GM12865 (cell line): ENCODE results near the gene MAN1A1.

Source experiments
- DNase-seq: peaks from one replicate; pipeline ENCODE4 v3.0.0; 2010; ENCODE audit warnings: low read depth
- H3K4me3 ChIP-seq: 2 replicates; pipeline ENCODE4 v1.5.1; 2011; ENCODE audit warnings: mild to moderate bottlenecking, low read depth, low read length, control low read depth
- TF ChIP-seq, protein P1 (sequence below): IDR thresholded peaks from 2 replicates; pipeline ENCODE4 v1.5.1; 2011; ENCODE audit warnings: low read length, control low read depth, low read depth, inconsistent platforms; ENCODE audit not compliant: insufficient read depth; ENCODE audit errors: missing control alignments

The MAN1A1 gene

DNA sequence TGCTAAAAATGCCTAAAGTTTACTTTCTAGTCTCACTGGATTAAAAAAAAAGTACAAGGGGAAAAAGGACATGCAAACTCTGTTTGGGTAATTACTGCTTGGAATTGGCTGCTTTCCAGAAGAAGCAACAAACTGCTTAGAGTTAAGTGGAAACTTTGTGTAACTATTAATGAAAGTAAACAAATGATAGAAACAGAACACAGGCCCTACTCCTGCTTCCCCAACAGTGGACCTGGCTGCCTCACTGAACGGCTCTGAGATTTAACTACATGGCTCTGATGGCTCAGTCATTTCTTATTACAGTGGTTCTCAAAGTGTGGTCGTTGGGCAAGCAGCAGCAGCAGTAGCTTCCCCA lies 108.5 kb downstream of the MAN1A1 start:
- TF ChIP-seq, protein P1, sequence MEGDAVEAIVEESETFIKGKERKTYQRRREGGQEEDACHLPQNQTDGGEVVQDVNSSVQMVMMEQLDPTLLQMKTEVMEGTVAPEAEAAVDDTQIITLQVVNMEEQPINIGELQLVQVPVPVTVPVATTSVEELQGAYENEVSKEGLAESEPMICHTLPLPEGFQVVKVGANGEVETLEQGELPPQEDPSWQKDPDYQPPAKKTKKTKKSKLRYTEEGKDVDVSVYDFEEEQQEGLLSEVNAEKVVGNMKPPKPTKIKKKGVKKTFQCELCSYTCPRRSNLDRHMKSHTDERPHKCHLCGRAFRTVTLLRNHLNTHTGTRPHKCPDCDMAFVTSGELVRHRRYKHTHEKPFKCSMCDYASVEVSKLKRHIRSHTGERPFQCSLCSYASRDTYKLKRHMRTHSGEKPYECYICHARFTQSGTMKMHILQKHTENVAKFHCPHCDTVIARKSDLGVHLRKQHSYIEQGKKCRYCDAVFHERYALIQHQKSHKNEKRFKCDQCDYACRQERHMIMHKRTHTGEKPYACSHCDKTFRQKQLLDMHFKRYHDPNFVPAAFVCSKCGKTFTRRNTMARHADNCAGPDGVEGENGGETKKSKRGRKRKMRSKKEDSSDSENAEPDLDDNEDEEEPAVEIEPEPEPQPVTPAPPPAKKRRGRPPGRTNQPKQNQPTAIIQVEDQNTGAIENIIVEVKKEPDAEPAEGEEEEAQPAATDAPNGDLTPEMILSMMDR, result no peak
- H3K4me3 ChIP-seq, result no peak overlapping the region
- DNase-seq, result peak; percentile 1

DNA sequence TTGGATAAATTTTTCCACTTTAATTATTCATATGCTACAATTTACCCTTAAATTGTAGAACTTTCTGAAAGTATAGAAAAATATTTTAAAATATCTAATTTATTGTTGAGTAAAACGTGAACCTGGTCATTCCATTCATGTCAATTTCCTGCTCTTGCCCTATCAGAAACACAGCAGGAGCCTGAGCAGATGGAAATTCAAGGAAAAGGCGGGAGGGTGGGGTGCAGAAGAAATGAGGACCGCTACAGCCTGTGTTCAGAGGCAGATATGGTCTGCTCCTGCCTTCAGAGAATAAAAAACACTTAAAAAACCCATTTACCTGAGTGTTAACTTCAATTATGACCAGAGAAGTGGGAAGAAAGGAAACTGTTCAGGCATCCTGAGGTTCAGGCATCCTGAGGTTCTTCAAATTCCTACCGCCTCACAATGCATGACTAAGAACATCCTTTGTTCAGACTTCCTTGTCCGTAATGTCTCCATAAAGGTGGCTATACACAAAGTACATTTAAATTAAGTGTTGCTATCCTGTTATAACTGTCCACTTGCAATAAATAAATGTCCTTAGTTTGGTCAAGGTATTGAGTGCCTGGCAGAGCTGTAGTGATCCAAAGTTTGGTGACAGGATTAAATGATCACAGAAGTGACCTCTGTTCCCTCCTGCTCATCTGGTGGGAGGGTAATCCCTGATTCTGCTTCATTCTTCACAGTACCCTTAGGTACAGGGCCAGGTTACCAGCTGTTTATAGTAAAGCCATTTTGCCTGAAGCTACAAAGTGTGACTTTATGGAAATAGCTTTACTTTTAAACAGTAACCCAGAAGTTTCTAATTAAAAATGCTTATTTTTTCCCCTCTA lies 109.1 kb downstream of the MAN1A1 start:
- DNase-seq, result no peak
- no peak overlapping the region for H3K4me3 ChIP-seq
- TF ChIP-seq, protein P1, result no peak

DNA sequence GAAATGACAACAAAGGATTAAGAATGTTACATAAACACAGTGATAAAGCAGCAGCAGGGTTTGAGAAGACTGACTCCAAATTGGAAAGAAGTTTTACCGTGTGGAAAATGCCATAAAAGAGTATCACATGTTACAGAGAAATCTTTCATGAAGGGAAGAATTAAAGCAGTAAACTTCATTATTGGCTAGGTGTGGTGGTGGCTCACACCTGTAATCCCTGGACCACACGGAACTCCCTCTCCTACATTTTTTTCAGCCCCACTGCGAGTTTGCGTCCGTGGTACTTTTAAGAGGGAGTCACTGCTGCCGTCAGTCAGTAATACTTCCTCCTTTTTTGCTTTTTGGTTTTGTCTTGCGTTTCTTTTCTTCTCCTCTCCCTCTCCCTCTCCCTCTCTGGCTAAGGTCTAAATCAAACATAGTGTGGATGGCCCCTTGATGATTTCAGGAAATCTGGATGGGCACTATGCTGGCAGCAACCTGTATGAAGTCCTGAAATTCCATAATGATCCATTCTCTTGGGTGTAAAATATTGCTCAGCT lies 112.3 kb downstream of the MAN1A1 start:
- DNase-seq, result no peak
- H3K4me3 ChIP-seq, result no peak overlapping the region
- TF ChIP-seq, protein P1, result no peak

DNA sequence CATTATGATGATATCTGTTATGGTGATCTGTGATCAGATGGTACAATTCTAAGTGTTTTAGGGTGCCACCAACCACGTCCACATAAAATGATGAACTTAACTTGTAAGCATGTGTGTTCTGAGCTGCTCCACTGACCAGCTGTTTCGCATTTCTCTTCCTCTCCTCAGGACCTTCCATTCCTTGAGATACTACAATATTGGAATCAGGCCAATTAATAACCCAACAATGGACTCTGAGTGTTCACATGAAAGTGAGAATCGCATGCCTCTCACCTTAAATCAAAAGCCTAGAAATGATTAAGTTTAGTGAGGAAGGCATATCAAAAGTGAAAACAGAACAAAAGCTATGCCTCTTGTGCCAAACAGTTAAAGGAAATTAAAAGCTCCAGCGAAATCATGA lies 114.6 kb downstream of the MAN1A1 start:
- TF ChIP-seq, protein P1, result no peak
- DNase-seq, result no peak
- no peak overlapping the region for H3K4me3 ChIP-seq

DNA sequence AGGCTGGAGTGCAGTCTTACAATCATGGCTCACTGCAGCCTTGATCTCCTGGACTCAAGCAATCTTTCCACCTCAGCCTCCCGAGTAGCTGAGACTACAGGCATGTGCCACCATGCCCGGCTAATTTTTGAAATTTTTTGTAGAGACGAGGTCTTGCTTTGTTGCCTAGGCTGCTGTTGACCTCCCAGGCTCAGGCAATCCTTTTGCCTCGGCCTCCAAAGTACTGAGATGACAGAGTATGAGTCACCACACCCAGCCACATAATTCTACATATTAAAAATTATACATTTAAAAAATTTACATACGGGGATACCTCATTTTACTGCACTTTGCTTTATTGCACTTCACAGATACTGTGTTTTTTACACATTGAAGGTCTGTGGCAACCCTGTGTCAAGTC lies 115.1 kb downstream of the MAN1A1 start:
- no peak overlapping the region for H3K4me3 ChIP-seq
- DNase-seq, result no peak
- TF ChIP-seq, protein P1, result no peak

DNA sequence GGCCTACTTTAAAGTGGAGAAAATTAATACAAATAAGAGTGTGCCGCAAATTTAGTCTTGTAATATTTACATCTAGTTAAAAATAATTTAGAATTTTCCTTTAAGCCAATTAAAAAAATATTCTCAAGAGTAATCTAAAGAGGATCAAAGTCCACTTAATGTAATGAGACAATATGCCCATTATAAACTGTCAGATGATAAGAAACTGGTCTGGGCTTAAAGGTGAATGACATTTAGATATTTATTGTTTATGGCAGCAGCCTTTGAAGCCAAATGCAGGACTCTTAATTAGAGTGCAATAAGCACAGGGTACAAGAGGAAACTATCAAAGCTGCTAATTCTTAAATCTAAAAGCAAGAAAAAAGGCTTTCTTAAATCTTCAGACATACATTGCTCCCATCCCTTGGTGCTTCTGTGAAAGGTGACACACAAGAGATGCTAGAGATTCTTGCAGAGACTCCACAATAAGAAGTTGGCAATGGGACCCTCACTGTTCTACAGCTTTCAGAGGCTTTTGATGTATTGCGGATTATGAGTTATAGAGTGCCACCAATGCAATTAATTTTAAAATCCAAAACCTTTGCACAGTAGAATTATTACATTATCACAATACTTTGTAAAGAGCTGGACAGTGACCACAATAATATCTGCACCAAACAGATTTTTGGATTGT lies 116.1 kb downstream of the MAN1A1 start:
- TF ChIP-seq, protein P1, result no peak
- no peak overlapping the region for H3K4me3 ChIP-seq
- DNase-seq, result no peak
